Measurements from ENCODE around the gene ATP8B4.
"Not testable (repeated sequence)": the region's sequence is repeated elsewhere in the genome, so short reads cannot be mapped to it uniquely, and the experiment has no call there.

The ATP8B4 gene

GRCh38 chr15:50003786-50004334 is 115.2 kb downstream of the ATP8B4 start:
- DNase-seq, result peak; percentile 83

GRCh38 chr15:49991587-49991986 is 127.4 kb downstream of the ATP8B4 start:
- no peak for DNase-seq

- peak; percentile 53 for DNase-seq
Observed at GRCh38 chr15:49990835-49991545, 128.0 kb downstream of the ATP8B4 start.

GRCh38 chr15:49989498-49989897 is 129.5 kb downstream of the ATP8B4 start:
- no peak for DNase-seq

- no peak for DNase-seq
Observed at GRCh38 chr15:49988766-49989165, 130.3 kb downstream of the ATP8B4 start.

- no peak for DNase-seq
Observed at GRCh38 chr15:49987896-49988295, 131.1 kb downstream of the ATP8B4 start.

GRCh38 chr15:49987198-49987785 is 131.7 kb downstream of the ATP8B4 start:
- DNase-seq, result no peak

- no peak for DNase-seq
Observed at GRCh38 chr15:49986326-49986725, 132.7 kb downstream of the ATP8B4 start.

- DNase-seq, result no peak
Observed at GRCh38 chr15:49985463-49985862, 133.6 kb downstream of the ATP8B4 start.

GRCh38 chr15:49984436-49984835 is 134.6 kb downstream of the ATP8B4 start:
- DNase-seq, result no peak

- peak; percentile 21 for DNase-seq
Observed at GRCh38 chr15:49982584-49982983, 136.4 kb downstream of the ATP8B4 start.

GRCh38 chr15:49979705-49980382 is 139.2 kb downstream of the ATP8B4 start:
- peak; percentile 13 for DNase-seq

GRCh38 chr15:49978121-49978520 is 140.9 kb downstream of the ATP8B4 start:
- peak; percentile 7 for DNase-seq

GRCh38 chr15:49977306-49977705 is 141.7 kb downstream of the ATP8B4 start:
- DNase-seq, result no peak

GRCh38 chr15:49964551-49964950 is 154.5 kb downstream of the ATP8B4 start:
- no peak for DNase-seq

GRCh38 chr15:49964061-49964460 is 155.0 kb downstream of the ATP8B4 start:
- no peak for DNase-seq

- not testable (repeated sequence) for DNase-seq
Observed at GRCh38 chr15:49963033-49963772, 155.8 kb downstream of the ATP8B4 start.

GRCh38 chr15:49962044-49962602 is 156.9 kb downstream of the ATP8B4 start:
- no peak for DNase-seq

GRCh38 chr15:49953421-49953820 is 165.6 kb downstream of the ATP8B4 start:
- no peak for DNase-seq

- DNase-seq, result no peak
Observed at GRCh38 chr15:49946681-49947080, 172.4 kb downstream of the ATP8B4 start.

- DNase-seq, result no peak
Observed at GRCh38 chr15:49934487-49934886, 184.5 kb downstream of the ATP8B4 start.

GRCh38 chr15:49927189-49927861 is 191.7 kb downstream of the ATP8B4 start:
- peak; percentile 84 for DNase-seq
